OCI-LY7 (cell line): ENCODE measurements around the gene PTX4. TPM values are rescaled to one million over a fixed set of nuclear protein-coding genes. Genes with fewer than 3 reads are reported as not detected.

ENCODE experiments used
- BruUV-seq: library from RNA; stranded (reverse); fragments of 400-500 nt; replicated peaks from 2 replicates; lab custom pipeline; 2021; lab: Mats Ljungman, UMichigan
- CTCF ChIA-PET: fragments of 300-600 bp; sonication (Branson Sonifier 250); formaldehyde crosslinking; loops from one replicate; lab custom pipeline; 2022; ENCODE audit warnings: antibody characterized with exemption; ENCODE audit not compliant: unreplicated experiment; lab: Charles Lee
- POLR2A ChIA-PET: fragments of 300-600 bp; sonication (Branson Sonifier 250); formaldehyde crosslinking; loops from one replicate; lab custom pipeline; 2022; ENCODE audit warnings: antibody characterized with exemption; lab: Charles Lee
- DNase-seq: peaks from one replicate; pipeline ENCODE4 v3.0.0-alpha.2; 2015; ENCODE audit warnings: low spot score
- H2AFZ ChIP-seq: fragments of 200-600 bp; sonication (generic), shearing (Covaris generic); 2 replicates; pipeline ENCODE4 v1.6.1; 2014; ENCODE audit warnings: mild to moderate bottlenecking, antibody characterized with exemption, low read length, moderate library complexity
- H3K27ac ChIP-seq: fragments of 200-600 bp; sonication (generic); 2 replicates; pipeline ENCODE4 v1.5.1; 2014; ENCODE audit warnings: mixed run types, low read depth, mild to moderate bottlenecking, moderate library complexity, low read length, inconsistent platforms; ENCODE audit not compliant: poor library complexity, severe bottlenecking
- H3K36me3 ChIP-seq: fragments of 200-600 bp; sonication (generic); 2 replicates; pipeline ENCODE4 v1.6.1; 2014; ENCODE audit warnings: mild to moderate bottlenecking, antibody characterized with exemption, low read length, moderate library complexity, mixed read lengths; ENCODE audit not compliant: insufficient read depth
- H3K4me1 ChIP-seq: fragments of 200-600 bp; sonication (generic); 2 replicates; pipeline ENCODE4 v1.5.1; 2014; ENCODE audit warnings: mild to moderate bottlenecking, low read length; ENCODE audit not compliant: insufficient read depth, poor library complexity, severe bottlenecking
- H3K4me2 ChIP-seq: fragments of 200-600 bp; sonication (generic); 2 replicates; pipeline ENCODE4 v1.6.1; 2014; ENCODE audit warnings: mild to moderate bottlenecking, low read length
- H3K4me3 ChIP-seq: fragments of 200-600 bp; sonication (generic); 2 replicates; pipeline ENCODE4 v1.5.1; 2014; ENCODE audit warnings: mild to moderate bottlenecking, low read depth, low read length; ENCODE audit not compliant: poor library complexity, severe bottlenecking
- H3K79me2 ChIP-seq: fragments of 200-600 bp; sonication (generic); 2 replicates; pipeline ENCODE4 v1.6.1; 2016; ENCODE audit warnings: low read depth, mild to moderate bottlenecking, low read length, moderate library complexity, mixed read lengths; ENCODE audit not compliant: insufficient read depth
- H3K9me2 ChIP-seq: fragments of 200-600 bp; sonication (generic); 2 replicates; pipeline ENCODE4 v1.6.1; 2016; ENCODE audit warnings: mild to moderate bottlenecking, low read length, mixed read lengths; ENCODE audit not compliant: insufficient read depth
- H3K9me3 ChIP-seq: fragments of 200-600 bp; sonication (generic); 2 replicates; pipeline ENCODE4 v1.6.1; 2014; ENCODE audit warnings: mild to moderate bottlenecking, mixed run types, low read length, mixed read lengths
- H4K20me1 ChIP-seq: fragments of 200-600 bp; sonication (generic); 2 replicates; pipeline ENCODE4 v1.6.1; 2014; ENCODE audit warnings: mild to moderate bottlenecking, antibody characterized with exemption, low read length, moderate library complexity, mixed read lengths; ENCODE audit not compliant: insufficient read depth
- CTCF ChIP-seq: fragments of 200-600 bp; sonication (generic); conservative IDR thresholded peaks from 2 replicates; pipeline ENCODE4 v1.5.1; 2014; ENCODE audit warnings: mild to moderate bottlenecking, antibody characterized with exemption, low read length, moderate library complexity, mixed read lengths
- EZH2phosphoT487 ChIP-seq: fragments of 200-600 bp; sonication (generic); IDR thresholded peaks from 2 replicates; pipeline ENCODE4 v1.6.1; 2018; ENCODE audit warnings: low read depth, borderline replicate concordance, mild to moderate bottlenecking, mixed run types, antibody characterized with exemption, low read length, moderate library complexity, mixed read lengths
- intact Hi-C: fragments of 100-400 bp; cut with micrococcal nuclease; formaldehyde crosslinking; loops from one replicate; pipeline ENCODE4 v1.10.0; 2022; ENCODE audit not compliant: unreplicated experiment
- total RNA-seq, 2 experiments: library from RNA; depleted of rRNA in 1 of 2; stranded (reverse); fragments of >200 nt in 1 of 2; shearing (Covaris generic) in 1 of 2; gene quantifications; 2 replicates each; pipeline ENCODE4 v1.2.3, GENCODE V29; 2014 to 2022

Gene PTX4
- total RNA-seq, 2 experiments from 2014 or later = not detected

GRCh38 chr16:1436731-1437355 lies 51.9 kb downstream of the PTX4 start:
- Histone ChIP-seq H3K4me3 (no peak overlapping the region), H4K20me1 (no peaks in the 10 kb centered on the region), H3K36me3 (no peaks in the 10 kb centered on the region), H3K9me3 (no peaks in the 10 kb centered on the region), H3K4me2 (no peak overlapping the region), H3K9me2 (no peaks in the 10 kb centered on the region), H3K79me2 (no peaks in the 10 kb centered on the region), H2AFZ (no peak overlapping the region), H3K27ac (no peak overlapping the region), H3K4me1 (no peaks in the 10 kb centered on the region)
- no peak for TF ChIP-seq EZH2phosphoT487
- no peak for TF ChIP-seq CTCF
- CTCF ChIA-PET = no interaction called here
- BruUV-seq = no TSS peak
- POLR2A ChIA-PET = no interaction called here
- intact Hi-C loops = no loop called here
- DNase-seq = no peak

- Histone ChIP-seq H3K4me1 (no peaks in the 10 kb centered on the region), H3K27ac (no peak overlapping the region), H3K9me2 (no peaks in the 10 kb centered on the region), H2AFZ (no peak overlapping the region), H3K79me2 (no peaks in the 10 kb centered on the region), H4K20me1 (no peaks in the 10 kb centered on the region), H3K36me3 (no peaks in the 10 kb centered on the region), H3K4me3 (no peak overlapping the region), H3K9me3 (no peaks in the 10 kb centered on the region), H3K4me2 (no peak overlapping the region)
- DNase-seq = no peak
- ChIA-PET CTCF (no interaction called here), POLR2A (no interaction called here)
- no TSS peak for BruUV-seq
- TF ChIP-seq EZH2phosphoT487 = no peak
- TF ChIP-seq CTCF = no peak
- intact Hi-C loops = no loop called here
These were observed 52.6 kb downstream of the PTX4 start for GRCh38 chr16:1435921-1436697.

Other genes starting within 250 kb of the PTX4 start
- not detected in 2 replicates for gene TPSAB1, start 248.2 kb downstream of the PTX4 start, total RNA-seq (2014; rRNA removed; shearing (Covaris generic))
- gene TPSAB1, start 248.2 kb downstream of the PTX4 start, total RNA-seq (2022) = not detected in 2 replicates
- not detected in 2 replicates for gene TPSD1, start 232.9 kb downstream of the PTX4 start, total RNA-seq (2014; rRNA removed; shearing (Covaris generic))
- gene TPSD1, start 232.9 kb downstream of the PTX4 start, total RNA-seq (2022) = not detected in 2 replicates
- gene UBE2I, start 179.3 kb downstream of the PTX4 start, total RNA-seq (2014; rRNA removed; shearing (Covaris generic)) = 122 and 126 TPM in 2 replicates
- gene UBE2I, start 179.3 kb downstream of the PTX4 start, total RNA-seq (2022) = 323 and 349 TPM in 2 replicates
- gene BAIAP3, start 155.3 kb downstream of the PTX4 start, total RNA-seq (2014; rRNA removed; shearing (Covaris generic)) = 2.9 and 6.3 TPM in 2 replicates
- gene BAIAP3, start 155.3 kb downstream of the PTX4 start, total RNA-seq (2022) = 2.4 and 3.2 TPM in 2 replicates
- gene TSR3, start 137.1 kb downstream of the PTX4 start, total RNA-seq (2014; rRNA removed; shearing (Covaris generic)) = 75.8 and 99.4 TPM in 2 replicates
- 43.5 and 47.2 TPM in 2 replicates for gene TSR3, start 137.1 kb downstream of the PTX4 start, total RNA-seq (2022)
- 21.3 and 22.5 TPM in 2 replicates for gene GNPTG, start 137.0 kb downstream of the PTX4 start, total RNA-seq (2014; rRNA removed; shearing (Covaris generic))
- gene GNPTG, start 137.0 kb downstream of the PTX4 start, total RNA-seq (2022) = 24.1 and 26.6 TPM in 2 replicates
- gene UNKL, start 74.2 kb downstream of the PTX4 start, total RNA-seq (2014; rRNA removed; shearing (Covaris generic)) = 22.3 and 31.0 TPM in 2 replicates
- 33.7 and 61.3 TPM in 2 replicates for gene UNKL, start 74.2 kb downstream of the PTX4 start, total RNA-seq (2022)
- 23.2 and 36.4 TPM in 2 replicates for gene UQCC4, start 68.2 kb downstream of the PTX4 start, total RNA-seq (2014; rRNA removed; shearing (Covaris generic))
- gene UQCC4, start 68.2 kb downstream of the PTX4 start, total RNA-seq (2022) = 16.5 and 17.0 TPM in 2 replicates
- gene PERCC1, start 57.9 kb downstream of the PTX4 start, total RNA-seq (2014; rRNA removed; shearing (Covaris generic)) = not detected in 2 replicates
- gene PERCC1, start 57.9 kb downstream of the PTX4 start, total RNA-seq (2022) = not detected in 2 replicates
- gene CCDC154, start 44.4 kb downstream of the PTX4 start, total RNA-seq (2014; rRNA removed; shearing (Covaris generic)) = 0.46 and 0.85 TPM in 2 replicates
- 1.1 and 2.5 TPM in 2 replicates for gene CCDC154, start 44.4 kb downstream of the PTX4 start, total RNA-seq (2022)
- 29.6 and 31.1 TPM in 2 replicates for gene CLCN7, start 13.9 kb downstream of the PTX4 start, total RNA-seq (2014; rRNA removed; shearing (Covaris generic))
- 60.3 and 62.4 TPM in 2 replicates for gene CLCN7, start 13.9 kb downstream of the PTX4 start, total RNA-seq (2022)
- 43.5 and 58.2 TPM in 2 replicates for gene TELO2, start 4.4 kb upstream of the PTX4 start, total RNA-seq (2014; rRNA removed; shearing (Covaris generic))
- gene TELO2, start 4.4 kb upstream of the PTX4 start, total RNA-seq (2022) = 63.7 and 70.1 TPM in 2 replicates
- not detected in 2 replicates for gene TMEM204, start 44.7 kb upstream of the PTX4 start, total RNA-seq (2014; rRNA removed; shearing (Covaris generic))
- not detected in 2 replicates for gene TMEM204, start 44.7 kb upstream of the PTX4 start, total RNA-seq (2022)
- gene IFT140, start 123.1 kb upstream of the PTX4 start, total RNA-seq (2014; rRNA removed; shearing (Covaris generic)) = 10.2 and 14.3 TPM in 2 replicates
- gene IFT140, start 123.1 kb upstream of the PTX4 start, total RNA-seq (2022) = 21.2 and 21.9 TPM in 2 replicates
- 9.1 and 10.5 TPM in 2 replicates for gene CRAMP1, start 123.4 kb upstream of the PTX4 start, total RNA-seq (2014; rRNA removed; shearing (Covaris generic))
- 33.6 and 33.8 TPM in 2 replicates for gene CRAMP1, start 123.4 kb upstream of the PTX4 start, total RNA-seq (2022)
- gene JPT2, start 189.3 kb upstream of the PTX4 start, total RNA-seq (2014; rRNA removed; shearing (Covaris generic)) = 48.3 and 67.4 TPM in 2 replicates
- 75.2 and 80.3 TPM in 2 replicates for gene JPT2, start 189.3 kb upstream of the PTX4 start, total RNA-seq (2022)
- gene MAPK8IP3, start 217.3 kb upstream of the PTX4 start, total RNA-seq (2014; rRNA removed; shearing (Covaris generic)) = 95.9 and 114 TPM in 2 replicates
- gene MAPK8IP3, start 217.3 kb upstream of the PTX4 start, total RNA-seq (2022) = 130 and 133 TPM in 2 replicates